ENCODE data around the gene UPB1.

DNA sequence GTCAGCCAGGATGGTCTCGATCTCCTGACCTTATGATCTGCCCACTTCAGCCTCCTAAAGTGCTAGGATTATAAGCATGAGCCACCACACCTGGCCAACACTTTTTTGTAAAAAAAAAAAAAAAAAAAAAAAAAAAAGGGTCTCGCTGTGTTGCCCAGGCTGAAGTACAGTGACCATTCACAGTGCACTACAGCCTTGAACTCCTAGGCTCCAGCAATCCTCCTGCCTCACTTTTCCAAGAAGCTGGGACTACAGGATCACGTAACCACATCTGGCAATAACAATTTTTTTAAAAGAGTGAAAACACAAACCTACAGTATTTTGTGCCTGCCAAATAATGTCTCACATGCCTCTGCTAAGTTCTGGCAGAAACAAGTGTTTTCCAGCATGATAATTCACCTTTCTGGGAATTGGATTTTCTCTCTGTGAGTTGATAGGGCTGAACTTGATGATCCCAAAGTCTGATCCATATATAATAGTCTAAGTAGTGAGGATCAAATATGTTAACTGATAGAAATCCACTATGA lies 37.2 kb upstream of the UPB1 start:
- no peak for TF ChIP-seq POLR2A (IDR thresholded peaks at IDR 0.05)
- TF ChIP-seq, protein P1, sequence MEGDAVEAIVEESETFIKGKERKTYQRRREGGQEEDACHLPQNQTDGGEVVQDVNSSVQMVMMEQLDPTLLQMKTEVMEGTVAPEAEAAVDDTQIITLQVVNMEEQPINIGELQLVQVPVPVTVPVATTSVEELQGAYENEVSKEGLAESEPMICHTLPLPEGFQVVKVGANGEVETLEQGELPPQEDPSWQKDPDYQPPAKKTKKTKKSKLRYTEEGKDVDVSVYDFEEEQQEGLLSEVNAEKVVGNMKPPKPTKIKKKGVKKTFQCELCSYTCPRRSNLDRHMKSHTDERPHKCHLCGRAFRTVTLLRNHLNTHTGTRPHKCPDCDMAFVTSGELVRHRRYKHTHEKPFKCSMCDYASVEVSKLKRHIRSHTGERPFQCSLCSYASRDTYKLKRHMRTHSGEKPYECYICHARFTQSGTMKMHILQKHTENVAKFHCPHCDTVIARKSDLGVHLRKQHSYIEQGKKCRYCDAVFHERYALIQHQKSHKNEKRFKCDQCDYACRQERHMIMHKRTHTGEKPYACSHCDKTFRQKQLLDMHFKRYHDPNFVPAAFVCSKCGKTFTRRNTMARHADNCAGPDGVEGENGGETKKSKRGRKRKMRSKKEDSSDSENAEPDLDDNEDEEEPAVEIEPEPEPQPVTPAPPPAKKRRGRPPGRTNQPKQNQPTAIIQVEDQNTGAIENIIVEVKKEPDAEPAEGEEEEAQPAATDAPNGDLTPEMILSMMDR (IDR thresholded peaks at IDR 0.05) = no peak
- TF ChIP-seq POLR2AphosphoS5 (IDR thresholded peaks at IDR 0.05) = no peak
